Upper lobe of left lung (tissue), 6 donors: ENCODE measurements around the gene UBAC1. TPM values are rescaled to one million over a fixed set of nuclear protein-coding genes. Genes with fewer than 3 reads are reported as not detected.

Source experiments
- ATAC-seq, 2 donors: fragments of 200-7000 bp; cut with Tn5 transposase; one replicate each; pipeline ENCODE4 v1.9.1; 2022; ENCODE audit warnings: mild to moderate bottlenecking in 2 of 2, moderate library complexity in 2 of 2; ENCODE audit not compliant: low FRiP score in 2 of 2
- DNase-seq, 2 donors: peaks; one replicate each; pipeline ENCODE4 v3.0.0-alpha.2; 2019 to 2020
- H3K27ac ChIP-seq, 4 donors: fragments of 200-600 bp; sonication (generic); one replicate each; pipeline ENCODE4 v1.5.1; 2016 to 2019
- H3K27me3 ChIP-seq, 4 donors: fragments of 200-600 bp; sonication (generic); one replicate each; pipeline ENCODE4 v1.5.1; 2017 to 2019
- H3K36me3 ChIP-seq, 4 donors: fragments of 200-600 bp; sonication (generic); one replicate each; pipeline ENCODE4 v1.5.1; 2016 to 2019
- H3K4me1 ChIP-seq, 4 donors: fragments of 200-600 bp; sonication (generic); one replicate each; pipeline ENCODE4 v1.5.1; 2018 to 2019
- H3K4me3 ChIP-seq, 4 donors: fragments of 200-600 bp; sonication (generic); one replicate each; pipeline ENCODE4 v1.5.1; 2017 to 2019; ENCODE audit warnings: mild to moderate bottlenecking in 2 of 4, moderate library complexity in 1 of 4
- H3K9me3 ChIP-seq, 4 donors: fragments of 200-600 bp; sonication (generic); one replicate each; pipeline ENCODE4 v1.5.1; 2018 to 2019
- CTCF ChIP-seq, 6 experiments: fragments of 450-650 bp in 4 of 6; fragments of 200-600 bp in 2 of 6; sonication (generic) in 2 of 6; IDR thresholded peaks; one replicate each; pipeline ENCODE4 v1.5.1; 2016 to 2019; ENCODE audit warnings: antibody characterized with exemption in 6 of 6
- EP300 ChIP-seq, 4 donors: sonication (generic); formaldehyde crosslinking; IDR thresholded peaks; one replicate each; pipeline ENCODE4 v1.5.1; 2017; ENCODE audit warnings: antibody characterized with exemption in 4 of 4, control low read depth in 2 of 4
- POLR2A ChIP-seq, 4 donors: fragments of 450-650 bp; IDR thresholded peaks; one replicate each; pipeline ENCODE4 v1.5.1; 2016 to 2017; ENCODE audit warnings: antibody characterized with exemption in 4 of 4, mild to moderate bottlenecking in 2 of 4
- POLR2AphosphoS5 ChIP-seq, 2 donors: sonication (generic); formaldehyde crosslinking; IDR thresholded peaks; one replicate each; pipeline ENCODE4 v1.5.1; 2017; ENCODE audit warnings: antibody characterized with exemption in 2 of 2
- WGBS, 2 donors: methylation state at CpG; one replicate each; pipeline ENCODE4 v1.1.5; 2017 to 2018; 5-methylcytosine and 5-hydroxymethylcytosine counted together
- total RNA-seq, 6 donors: library from RNA; depleted of rRNA in 4 of 6; stranded (reverse); fragments of >200 nt in 4 of 6; gene quantifications; one replicate each; pipeline versions ENCODE4 v1.1.0 to v1.2.1, GENCODE V29; 2016 to 2021
- donor health status: DM: no; HTN: no; CAD: no; lungs with moderate emphysema.
- donor health status: DM: no; HTN: yes; CAD: no; lungs with severe emphysema.

The UBAC1 gene
- total RNA-seq, 6 donors from 2014 or later = 38.0 to 72.3 (median 49.3) TPM

- Histone ChIP-seq H3K27ac (peak overlapping the region; percentile 84 to 95 (median 88)), H3K36me3 (no peaks in the 10 kb centered on the region), H3K4me1 (peaks cover 51 to 71% (median 68%) of the 10 kb centered on the region in 4 donors), H3K4me3 (peak overlapping the region in 3 of 4 donors; percentile 23 to 44 (median 26)), H3K9me3 (no peaks in the 10 kb centered on the region), H3K27me3 (no peaks in the 10 kb centered on the region)
- ATAC-seq (peak; percentile 73 to 88), DNase-seq (peak; percentile 87 to 93)
- TF ChIP-seq POLR2AphosphoS5 (IDR thresholded peaks at IDR 0.05) = peak; percentile 84 to 89
- peak in 3 of 4 donors; percentile 11 to 71 (median 64) for TF ChIP-seq EP300 (IDR thresholded peaks at IDR 0.05)
- TF ChIP-seq CTCF (IDR thresholded peaks at IDR 0.05) = no peak
- TF ChIP-seq POLR2A (IDR thresholded peaks at IDR 0.05) = peak in 2 of 4 donors; percentile 22 to 41
- 4 to 13% methylated on average over 4 to 28 of the region's 32 CpGs for WGBS, 2 donors
Measured at GRCh38 chr9:135992486-135993408, 31.6 kb upstream of the UBAC1 start.

- Histone ChIP-seq H3K27me3 (no peaks in the 10 kb centered on the region), H3K4me3 (no peak overlapping the region), H3K4me1 (peaks cover 48 to 65% (median 59%) of the 10 kb centered on the region in 4 donors), H3K9me3 (no peaks in the 10 kb centered on the region), H3K36me3 (no peaks in the 10 kb centered on the region), H3K27ac (peak overlapping the region; percentile 84 to 95 (median 88))
- 71 to 84% methylated on average over 18 of the region's 18 CpGs for WGBS, 2 donors
- TF ChIP-seq EP300 (IDR thresholded peaks at IDR 0.05) = no peak
- TF ChIP-seq POLR2AphosphoS5 (IDR thresholded peaks at IDR 0.05) = no peak
- TF ChIP-seq POLR2A (IDR thresholded peaks at IDR 0.05) = no peak
- TF ChIP-seq CTCF (IDR thresholded peaks at IDR 0.05) = no peak
- no peak for ATAC-seq
- no peak for DNase-seq
Measured at GRCh38 chr9:135991771-135992170, 30.6 kb upstream of the UBAC1 start.

- H3K36me3 ChIP-seq = no peaks in the 10 kb centered on the region
- peak overlapping the region; percentile 1 to 31 (median 16) for H3K4me3 ChIP-seq
- ATAC-seq = peak; percentile 32 to 68
- no peaks in the 10 kb centered on the region for H3K27me3 ChIP-seq
- TF ChIP-seq POLR2A (IDR thresholded peaks at IDR 0.05) (no peak), CTCF (IDR thresholded peaks at IDR 0.05) (no peak), EP300 (IDR thresholded peaks at IDR 0.05) (no peak), POLR2AphosphoS5 (IDR thresholded peaks at IDR 0.05) (no peak)
- 31 to 32% methylated on average over 5 to 15 of the region's 21 CpGs for WGBS, 2 donors
- H3K9me3 ChIP-seq = no peaks in the 10 kb centered on the region
- peaks cover 48 to 60% (median 58%) of the 10 kb centered on the region in 4 donors for H3K4me1 ChIP-seq
- peak overlapping the region; percentile 52 to 95 (median 87) for H3K27ac ChIP-seq
- DNase-seq = peak; percentile 31 to 71
Measured at GRCh38 chr9:135990468-135991429, 29.6 kb upstream of the UBAC1 start.

GRCh38 chr9:135989722-135990467 is 28.7 kb upstream of the UBAC1 start:
- 28 to 31% methylated on average over 6 to 29 of the region's 36 CpGs for WGBS, 2 donors
- Histone ChIP-seq H3K9me3 (no peaks in the 10 kb centered on the region), H3K4me1 (peaks cover 48 to 58% (median 56%) of the 10 kb centered on the region in 4 donors), H3K27ac (peak overlapping the region in 3 of 4 donors; percentile 50 to 95 (median 64)), H3K4me3 (peak overlapping the region; percentile 1 to 31 (median 16)), H3K27me3 (no peaks in the 10 kb centered on the region), H3K36me3 (no peaks in the 10 kb centered on the region)
- DNase-seq (peak; percentile 38 to 87), ATAC-seq (no peak)
- no peak for TF ChIP-seq POLR2AphosphoS5 (IDR thresholded peaks at IDR 0.05)
- TF ChIP-seq POLR2A (IDR thresholded peaks at IDR 0.05) = no peak
- TF ChIP-seq CTCF (IDR thresholded peaks at IDR 0.05) = no peak
- TF ChIP-seq EP300 (IDR thresholded peaks at IDR 0.05) = no peak
